CD4-positive, alpha-beta T cell treated with Interleukin-10 for 1 hour (primary cell): ENCODE data around the gene RHEBL1.
A peak's percentile ranks its signal among the peaks of the same experiment; 100 is the strongest.
"Not testable (repeated sequence)": the region's sequence is repeated elsewhere in the genome, so short reads cannot be mapped to it uniquely, and the experiment has no call there.

Source experiments
- DNase-seq: peaks from one replicate; pipeline ENCODE4 v3.0.0-alpha.2; 2020

RHEBL1 gene

GRCh38 chr12:49089821-49090773, 20.3 kb upstream of the RHEBL1 start:
- DNase-seq = peak; percentile 38

DNA sequence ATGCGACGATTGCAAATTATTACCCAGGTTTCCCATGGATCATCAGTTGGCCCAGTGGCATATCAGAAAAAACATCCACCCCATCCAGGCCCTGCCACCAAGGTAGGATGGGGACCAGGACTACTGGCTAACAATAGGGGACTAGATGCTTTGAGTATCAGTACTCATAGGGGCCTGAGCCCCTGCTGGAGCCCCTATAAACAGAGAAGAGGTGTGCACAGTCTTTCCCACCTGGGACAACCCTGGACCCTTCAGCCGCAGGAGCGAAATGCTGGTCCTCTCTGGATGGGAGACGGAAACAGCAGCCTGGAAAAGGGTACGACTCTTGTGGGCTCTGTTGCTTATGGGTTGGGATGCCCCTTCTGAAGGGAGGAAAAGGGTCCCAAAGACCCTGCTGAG, 19.2 kb upstream of the RHEBL1 start:
- DNase-seq = no peak

DNA sequence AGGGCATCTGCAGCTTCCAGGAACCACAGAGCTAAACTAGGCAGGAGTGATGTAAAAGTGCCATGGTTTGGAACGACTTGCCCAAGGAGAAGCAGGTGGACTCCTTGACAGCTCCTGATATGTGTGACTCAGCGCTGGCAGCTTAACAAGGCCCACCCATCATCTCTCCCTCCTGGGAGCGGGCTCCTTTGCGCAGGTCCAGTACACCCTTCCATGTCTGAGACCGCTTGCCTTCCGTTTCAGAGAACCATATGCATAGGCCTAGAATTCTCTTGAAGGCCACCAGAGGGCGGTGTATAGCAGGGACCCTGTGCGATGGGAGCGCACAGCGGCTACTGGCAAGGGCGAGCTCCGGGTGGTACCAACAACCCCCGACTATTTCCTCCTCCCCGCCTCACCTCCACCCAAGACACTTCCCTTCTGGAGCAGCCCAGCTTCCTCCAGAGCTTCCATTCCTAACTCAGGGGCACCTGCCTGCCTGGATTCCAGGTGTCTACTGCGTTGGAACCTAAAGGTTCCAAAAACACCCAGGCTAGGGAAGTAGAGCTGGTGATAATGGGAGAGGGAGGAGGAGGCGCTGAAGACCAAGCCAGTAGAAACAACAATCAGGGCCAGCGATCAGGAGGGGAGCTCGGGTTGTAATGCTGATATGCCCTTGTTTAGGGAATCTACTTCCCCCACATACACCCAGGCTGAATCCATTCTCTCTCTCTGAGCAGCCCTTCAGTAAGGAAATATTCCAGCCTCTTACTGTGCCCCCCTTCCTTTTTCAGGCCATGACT, 18.6 kb upstream of the RHEBL1 start:
- DNase-seq = peak; percentile 82

GRCh38 chr12:49086116-49086515, 16.3 kb upstream of the RHEBL1 start:
- DNase-seq = no peak

- DNase-seq = no peak
These were observed 14.7 kb upstream of the RHEBL1 start for GRCh38 chr12:49084438-49084837.

DNA sequence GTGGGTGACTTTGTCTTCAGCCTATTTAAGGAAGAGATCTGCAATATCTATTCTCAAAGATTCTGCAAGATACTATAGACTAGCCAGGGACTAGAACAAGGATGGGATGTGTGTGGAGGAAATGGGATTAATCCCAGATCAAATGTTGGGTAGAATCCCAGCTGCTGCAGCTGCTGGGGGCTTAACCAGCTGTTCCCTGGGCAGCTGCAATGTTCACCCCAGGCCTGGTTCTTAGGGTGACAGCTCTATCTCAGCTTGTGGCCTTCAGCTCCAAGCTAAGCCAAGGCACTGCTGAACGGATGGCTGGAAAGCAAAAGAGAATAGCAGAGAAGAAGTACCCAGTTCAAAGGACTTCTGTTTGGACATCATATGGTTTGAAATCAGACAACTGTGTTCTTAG, 10.0 kb upstream of the RHEBL1 start:
- DNase-seq = no peak

GRCh38 chr12:49070971-49071370, 1.2 kb upstream of the RHEBL1 start:
- no peak for DNase-seq

GRCh38 chr12:49068879-49069506, 786 bp downstream of the RHEBL1 start:
- DNase-seq = no peak

DNA sequence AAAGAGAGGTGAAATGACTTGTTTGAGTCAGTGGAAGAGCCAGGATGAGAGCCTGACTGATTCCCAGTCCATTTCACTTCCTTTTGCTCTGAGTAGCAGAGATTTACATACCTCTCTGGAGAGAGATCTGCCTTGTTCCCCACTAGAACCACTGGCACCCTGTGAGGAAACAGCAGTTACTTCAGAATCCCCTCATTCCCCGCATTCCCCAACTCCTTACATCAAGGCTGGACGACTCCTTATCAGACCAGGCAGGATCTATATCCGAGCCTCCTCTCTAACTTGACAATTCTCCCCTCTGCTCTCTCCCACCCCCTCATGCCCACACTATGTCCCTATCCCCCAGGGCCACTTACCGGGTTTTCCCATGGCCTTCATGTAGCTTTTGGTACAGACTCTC, 3.7 kb downstream of the RHEBL1 start:
- no peak for DNase-seq

DNA sequence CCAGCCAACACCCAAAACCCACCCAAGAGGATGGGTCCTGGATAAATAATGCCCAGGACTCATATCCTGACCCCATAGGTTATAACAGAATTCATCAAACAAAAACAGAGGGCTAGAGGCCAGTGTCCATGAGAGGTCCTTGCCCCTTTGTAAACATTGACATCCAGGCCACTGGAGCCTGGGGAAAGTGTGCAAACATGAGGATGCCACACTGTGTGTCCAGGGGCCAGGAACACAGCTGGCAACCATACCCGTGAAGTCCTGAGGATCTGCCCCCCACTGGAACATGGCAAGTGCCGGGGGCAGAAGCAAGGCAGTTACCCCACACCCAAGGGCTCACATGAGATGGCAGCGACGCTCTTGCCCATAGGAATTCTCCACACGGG, 5.0 kb downstream of the RHEBL1 start:
- no peak for DNase-seq

GRCh38 chr12:49061916-49062315, 7.9 kb downstream of the RHEBL1 start:
- DNase-seq = not testable (repeated sequence)

- no peak for DNase-seq
These were observed 8.6 kb downstream of the RHEBL1 start for GRCh38 chr12:49061157-49061650.

GRCh38 chr12:49060237-49061156, 9.3 kb downstream of the RHEBL1 start, which contains the start of gene KMT2D:
KMT2D (minus strand) TSS chr12:49060794; CDS start chr12:49055324, 5,470 bp downstream.
- peak; percentile 91 for DNase-seq

GRCh38 chr12:49059299-49060171, 10.2 kb downstream of the RHEBL1 start:
- DNase-seq = peak; percentile 18

DNA sequence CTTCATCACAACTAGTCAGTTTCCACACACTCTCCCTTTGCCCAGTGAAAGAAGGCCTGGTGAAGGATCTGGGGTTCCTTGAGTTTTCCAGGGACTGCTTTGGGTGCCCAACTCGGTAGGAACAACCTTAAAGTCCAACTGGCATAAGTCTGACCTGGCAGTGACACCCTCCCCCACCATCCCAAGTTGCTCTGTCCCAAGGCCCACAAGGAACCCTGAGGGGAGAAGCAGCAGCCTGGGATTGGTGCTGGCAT, 10.8 kb downstream of the RHEBL1 start:
- no peak for DNase-seq

- DNase-seq = no peak
These were observed 11.3 kb downstream of the RHEBL1 start for GRCh38 chr12:49058366-49059044.

DNA sequence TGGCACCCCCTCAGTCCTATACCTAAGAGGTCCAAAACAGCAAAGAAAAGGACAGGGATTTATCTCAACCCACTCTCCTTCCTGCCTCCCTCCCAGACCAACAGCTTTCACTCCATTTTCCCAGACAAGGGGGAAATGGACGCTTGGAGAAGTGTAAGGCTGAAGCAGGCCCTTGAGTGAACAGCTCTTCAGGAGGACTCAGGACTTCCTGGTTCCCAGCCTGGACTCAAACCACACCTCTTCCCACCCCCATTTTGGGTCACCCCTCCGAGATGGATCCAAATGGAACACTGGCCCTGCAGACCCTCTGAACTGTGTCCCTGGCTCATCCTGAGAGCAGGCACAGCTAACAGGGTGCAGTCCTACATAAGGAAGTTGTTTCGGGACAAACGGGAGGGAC, 11.9 kb downstream of the RHEBL1 start:
- DNase-seq = no peak

DNA sequence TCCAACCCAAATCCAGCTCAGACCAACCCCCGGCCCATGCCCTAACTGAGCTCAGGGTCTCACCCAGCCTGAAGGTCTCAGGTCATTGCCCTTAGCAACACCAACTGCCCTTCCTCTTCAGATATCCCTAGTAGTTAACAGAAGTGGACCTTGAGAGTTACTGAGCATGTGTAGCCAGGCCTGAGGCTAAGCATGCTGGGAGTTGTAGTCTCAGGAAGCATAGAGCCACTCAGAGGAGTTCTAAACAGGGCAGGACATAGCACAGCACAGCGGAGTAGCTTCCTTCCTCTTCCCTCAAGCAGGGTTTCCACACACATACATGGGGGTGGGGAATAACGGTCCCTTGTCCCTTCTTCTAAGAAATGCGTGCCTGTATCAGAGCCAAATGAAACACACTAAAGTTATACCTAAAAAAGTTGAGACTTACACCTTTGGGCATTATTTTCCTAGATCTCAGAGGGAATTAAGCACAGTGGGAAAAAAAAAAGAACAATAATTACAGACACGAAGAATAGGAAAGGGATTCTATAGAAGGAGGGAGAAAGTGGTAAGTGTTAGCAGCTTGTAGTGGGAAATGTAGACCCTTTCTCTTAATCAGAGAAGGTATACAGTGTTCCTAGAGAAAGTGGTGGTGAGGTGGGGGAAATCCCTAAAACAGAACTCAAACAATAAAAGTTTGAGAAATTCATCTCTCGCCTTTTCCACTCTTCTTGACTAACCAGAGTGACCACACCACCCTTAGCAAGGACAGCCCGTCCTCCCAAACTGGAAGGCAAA, 13.6 kb downstream of the RHEBL1 start:
- DNase-seq = peak; percentile 77

- no peak for DNase-seq
These were observed 14.7 kb downstream of the RHEBL1 start for GRCh38 chr12:49055092-49055491.

DNA sequence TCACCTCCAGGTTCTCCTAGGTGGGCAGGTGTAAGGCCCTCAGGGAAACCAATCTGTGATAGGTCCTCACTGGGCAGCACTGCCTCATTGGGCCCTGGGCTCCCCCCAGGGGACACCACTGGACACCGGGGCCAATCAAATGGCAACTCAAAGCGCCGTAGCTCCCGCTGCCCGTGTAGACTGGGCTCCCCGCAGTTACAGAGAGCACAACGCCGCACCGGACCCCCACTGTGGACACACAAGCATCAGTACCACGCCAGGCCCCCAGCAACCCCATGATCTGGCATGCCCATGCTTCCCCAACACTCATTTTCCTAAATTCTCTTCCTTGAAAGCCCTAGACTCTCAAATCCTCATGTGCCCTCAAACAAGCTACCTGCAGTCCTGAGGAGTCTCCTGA, 15.3 kb downstream of the RHEBL1 start:
- no peak for DNase-seq
